GM10847 (cell line): Measurements from ENCODE around the gene C19orf18.

Source experiments
- POLR2A ChIP-seq: IDR thresholded peaks from 2 replicates; pipeline ENCODE4 v1.6.1; 2011; ENCODE audit not compliant: insufficient read length; ENCODE audit errors: extremely low read depth

Gene C19orf18

GRCh38 chr19:57974434-57974833, at the start of gene C19orf18:
Gene C19orf18 (minus strand): TSS chr19:57974534. CDS start chr19:57974432, 102 bp downstream.
- no peak for TF ChIP-seq POLR2A

DNA sequence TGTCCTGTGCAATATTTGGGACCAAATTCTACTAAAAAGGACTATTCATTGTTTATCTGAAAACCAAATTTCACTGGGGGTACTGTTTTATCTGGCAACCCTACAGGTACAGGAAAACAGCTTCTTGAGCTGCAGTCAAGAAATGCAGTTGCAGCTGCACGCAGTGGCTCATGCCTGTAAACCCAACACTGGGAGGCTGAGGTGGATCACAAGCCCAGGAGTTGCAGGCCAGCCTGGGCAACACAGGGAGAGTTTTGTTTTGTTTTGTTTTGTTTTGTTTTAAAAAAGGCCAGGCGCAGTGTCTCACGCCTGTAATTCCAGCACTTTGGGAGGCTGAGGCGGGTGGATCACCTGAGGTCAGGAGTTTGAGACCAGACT, 47.9 kb upstream of the C19orf18 start:
- TF ChIP-seq POLR2A = no peak

GRCh38 chr19:58021541-58022282, 47.4 kb upstream of the C19orf18 start:
- TF ChIP-seq POLR2A = no peak

DNA sequence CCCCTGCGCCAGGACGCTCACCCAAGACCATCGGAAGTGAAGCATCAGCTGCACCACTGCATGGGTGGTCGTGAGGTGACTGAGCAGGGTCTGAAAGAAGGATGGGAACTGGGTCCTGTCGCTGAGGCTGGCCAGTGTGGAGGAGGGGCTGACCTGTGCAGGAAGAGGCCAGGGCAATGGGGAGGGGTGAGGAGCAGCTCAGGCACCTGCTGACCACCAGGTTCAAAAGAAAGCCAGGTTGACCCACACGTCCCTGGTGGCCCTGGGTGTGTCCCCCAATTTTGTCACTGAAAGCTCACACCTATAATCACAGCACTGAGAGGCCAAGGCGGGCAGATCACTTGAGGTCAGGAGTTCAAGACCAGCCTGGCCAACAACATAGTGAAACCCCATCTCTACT, 45.8 kb upstream of the C19orf18 start:
- TF ChIP-seq POLR2A = no peak

DNA sequence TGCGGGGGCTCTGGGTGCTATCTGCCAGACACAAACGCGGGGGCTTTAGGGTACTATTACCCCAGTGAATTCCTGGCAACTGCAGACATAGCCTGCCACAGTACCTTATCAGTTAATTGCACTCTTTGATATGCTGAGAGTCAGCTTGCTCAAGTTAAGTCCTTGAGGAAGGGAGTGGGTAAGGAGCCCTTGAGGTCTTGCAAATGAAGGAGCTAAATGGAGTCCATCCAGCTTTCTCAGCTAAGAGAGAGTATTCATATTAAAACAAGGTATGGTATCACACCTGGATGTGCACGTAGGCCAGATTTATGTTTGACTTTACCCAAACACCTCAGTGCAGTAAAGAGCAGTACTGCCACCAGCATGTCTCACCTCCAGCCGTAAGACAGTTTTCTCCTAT, 39.8 kb upstream of the C19orf18 start:
- TF ChIP-seq POLR2A = no peak

GRCh38 chr19:58010507-58010906, 36.2 kb upstream of the C19orf18 start:
- TF ChIP-seq POLR2A = no peak

DNA sequence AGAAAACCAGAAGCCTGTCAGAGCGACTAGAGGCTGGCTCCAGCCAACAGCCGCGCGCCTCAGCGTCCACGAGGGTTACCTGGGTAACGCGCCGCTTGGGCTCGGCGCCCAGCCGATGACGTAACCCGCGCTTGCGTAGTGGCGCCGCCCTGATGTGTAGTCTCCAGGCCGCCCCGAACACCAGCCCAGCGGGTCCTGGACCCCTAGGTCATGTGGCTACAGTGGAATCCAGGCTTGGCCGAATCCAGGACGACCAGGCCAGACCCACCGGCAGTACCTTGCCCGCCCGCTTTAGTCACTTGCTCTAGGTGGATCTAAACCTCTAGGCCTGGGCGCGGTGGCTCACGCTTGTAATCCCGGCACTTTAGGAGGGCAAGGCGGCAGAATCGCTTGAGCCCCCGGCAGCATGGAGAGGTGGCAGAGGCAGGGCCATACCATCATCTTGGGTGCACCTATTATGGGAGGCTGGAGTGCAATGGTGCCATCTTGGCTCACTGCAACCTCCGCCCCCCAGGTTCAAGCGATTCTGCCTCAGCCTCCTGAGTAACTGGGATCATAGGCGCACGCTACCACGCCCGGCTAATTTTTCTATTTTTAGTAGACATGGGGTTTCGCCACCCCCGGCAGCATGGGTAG, 35.5 kb upstream of the C19orf18 start:
- no peak for TF ChIP-seq POLR2A

- TF ChIP-seq POLR2A = no peak
These were observed 34.9 kb upstream of the C19orf18 start for GRCh38 chr19:58009301-58009665.

GRCh38 chr19:58007285-58007684, 33.0 kb upstream of the C19orf18 start:
- TF ChIP-seq POLR2A = no peak

GRCh38 chr19:58003174-58003828, 29.0 kb upstream of the C19orf18 start:
- TF ChIP-seq POLR2A = no peak

DNA sequence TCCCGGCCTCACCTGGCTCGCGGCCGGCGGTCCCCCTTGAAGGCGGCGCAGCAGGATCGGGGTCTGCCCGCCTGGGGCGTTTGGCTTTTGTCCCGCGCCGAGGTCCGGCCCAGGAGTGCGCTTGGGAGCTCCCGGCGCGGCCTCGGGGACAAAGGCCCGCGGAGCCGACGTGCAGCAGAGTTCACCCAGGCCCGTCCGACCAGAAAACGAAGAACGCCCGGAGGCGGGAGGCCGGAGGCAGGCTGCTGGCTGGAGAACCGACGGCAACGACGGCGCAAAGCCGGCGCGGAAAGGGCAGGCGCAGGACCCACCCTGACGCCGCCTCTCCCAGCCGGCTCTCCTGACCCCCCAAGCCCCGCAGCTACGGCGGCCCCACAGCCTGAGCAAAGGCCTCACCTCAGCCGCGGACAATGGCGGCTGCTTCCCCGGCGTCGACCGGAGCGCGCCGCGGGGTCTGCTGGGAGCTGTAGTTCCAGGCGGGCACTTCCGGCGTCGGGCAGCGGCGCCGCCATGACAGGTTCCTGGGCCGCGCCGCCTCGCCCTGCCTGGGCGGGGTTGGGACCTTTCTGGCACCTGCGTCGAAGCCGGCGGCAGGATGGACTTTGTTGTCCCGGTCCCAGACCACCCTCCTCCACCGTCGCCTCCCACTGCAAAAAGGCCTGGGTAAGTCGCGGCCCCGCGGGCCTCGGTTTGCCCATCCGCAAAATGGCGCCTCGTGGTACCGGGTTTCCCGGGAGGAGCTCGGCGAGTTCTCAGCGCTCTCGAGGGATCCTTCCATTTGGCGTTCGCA, 28.2 kb upstream of the C19orf18 start, which contains the start of gene ZNF606:
Gene ZNF606, minus strand, starts transcription at position 437 of the 790 bp plus-strand sequence. CDS start 1,501 bp downstream, outside the sequence.
- peak; percentile 17 for TF ChIP-seq POLR2A

GRCh38 chr19:58001895-58002369, 27.6 kb upstream of the C19orf18 start:
- no peak for TF ChIP-seq POLR2A

GRCh38 chr19:58000677-58001076, 26.3 kb upstream of the C19orf18 start:
- no peak for TF ChIP-seq POLR2A

- TF ChIP-seq POLR2A = no peak
These were observed 18.5 kb upstream of the C19orf18 start for GRCh38 chr19:57992841-57993240.

DNA sequence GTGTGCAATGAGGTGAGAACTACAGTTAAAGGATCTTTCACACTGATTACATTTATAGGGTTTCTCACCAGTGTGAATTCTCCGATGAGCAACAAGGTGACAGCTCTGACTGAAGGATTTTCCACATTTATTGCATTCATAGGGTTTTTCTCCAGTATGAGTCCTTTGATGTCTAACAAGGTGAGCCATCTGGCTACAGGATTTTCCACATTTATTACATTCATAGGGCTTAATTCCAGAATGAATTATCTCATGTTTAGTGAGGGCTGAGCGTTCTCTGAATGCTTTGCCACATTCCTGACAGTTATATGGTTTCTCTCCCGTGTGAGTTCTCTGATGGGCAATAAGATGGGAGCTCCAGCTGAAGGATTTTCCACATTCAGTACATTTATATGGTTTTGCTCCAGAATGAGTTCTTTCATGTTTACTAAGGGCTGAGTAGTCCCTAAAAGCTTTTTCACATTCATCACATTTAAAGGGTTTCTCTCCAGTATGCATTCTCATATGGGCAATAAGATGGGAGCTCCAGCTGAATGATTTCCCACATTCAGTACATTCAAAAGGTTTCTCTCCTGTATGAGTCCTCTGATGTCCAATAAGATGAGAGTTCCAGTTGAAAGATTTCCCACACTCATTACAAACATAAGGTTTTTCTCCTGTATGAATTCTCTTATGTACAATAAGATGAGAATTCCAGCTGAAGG, 4.4 kb upstream of the C19orf18 start:
- TF ChIP-seq POLR2A = no peak

DNA sequence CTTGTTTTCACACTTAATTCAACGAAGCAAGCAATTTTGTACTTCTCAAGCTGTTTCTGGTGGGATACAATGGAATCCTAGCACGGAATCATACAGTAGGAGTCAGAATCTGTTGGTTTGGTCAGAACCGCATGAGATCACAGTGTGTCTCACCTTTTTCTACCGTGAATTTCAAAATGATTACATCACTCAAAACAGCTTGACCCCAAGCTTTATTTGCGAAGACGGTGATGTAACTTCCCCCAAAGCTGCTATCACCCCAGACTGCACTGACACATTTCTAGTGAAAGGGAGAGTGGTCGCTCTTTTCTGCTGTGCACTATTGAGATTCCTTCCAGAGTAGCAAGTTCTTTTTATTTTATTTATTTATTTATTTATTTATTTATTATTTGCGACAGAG, 9.6 kb downstream of the C19orf18 start:
- TF ChIP-seq POLR2A = no peak
